Keratinocyte (primary cell): ENCODE data around the gene DENND4C.

ENCODE experiments used
- EZH2 ChIP-seq: IDR thresholded peaks from one replicate; pipeline ENCODE4 v1.6.1; 2012; ENCODE audit warnings: inconsistent platforms, mild to moderate bottlenecking, low read length, moderate library complexity
- TF ChIP-seq, protein P1 (sequence below), 3 experiments: IDR thresholded peaks in 1 of 3; conservative IDR thresholded peaks in 1 of 3; optimal IDR thresholded peaks in 1 of 3; 2 replicates in 2 of 3; 3 replicates in 1 of 3; pipeline versions ENCODE3 to v1.5.1; 2011; ENCODE audit warnings: low read length in 3 of 3, mild to moderate bottlenecking in 3 of 3, moderate library complexity in 2 of 3, control low read depth in 1 of 3, inconsistent platforms in 1 of 3; ENCODE audit not compliant: insufficient read depth in 2 of 3; ENCODE audit errors: extremely low read depth in 1 of 3

GRCh38 chr9:19224563-19224962, 5.9 kb upstream of the DENND4C start:
- TF ChIP-seq, protein P1, sequence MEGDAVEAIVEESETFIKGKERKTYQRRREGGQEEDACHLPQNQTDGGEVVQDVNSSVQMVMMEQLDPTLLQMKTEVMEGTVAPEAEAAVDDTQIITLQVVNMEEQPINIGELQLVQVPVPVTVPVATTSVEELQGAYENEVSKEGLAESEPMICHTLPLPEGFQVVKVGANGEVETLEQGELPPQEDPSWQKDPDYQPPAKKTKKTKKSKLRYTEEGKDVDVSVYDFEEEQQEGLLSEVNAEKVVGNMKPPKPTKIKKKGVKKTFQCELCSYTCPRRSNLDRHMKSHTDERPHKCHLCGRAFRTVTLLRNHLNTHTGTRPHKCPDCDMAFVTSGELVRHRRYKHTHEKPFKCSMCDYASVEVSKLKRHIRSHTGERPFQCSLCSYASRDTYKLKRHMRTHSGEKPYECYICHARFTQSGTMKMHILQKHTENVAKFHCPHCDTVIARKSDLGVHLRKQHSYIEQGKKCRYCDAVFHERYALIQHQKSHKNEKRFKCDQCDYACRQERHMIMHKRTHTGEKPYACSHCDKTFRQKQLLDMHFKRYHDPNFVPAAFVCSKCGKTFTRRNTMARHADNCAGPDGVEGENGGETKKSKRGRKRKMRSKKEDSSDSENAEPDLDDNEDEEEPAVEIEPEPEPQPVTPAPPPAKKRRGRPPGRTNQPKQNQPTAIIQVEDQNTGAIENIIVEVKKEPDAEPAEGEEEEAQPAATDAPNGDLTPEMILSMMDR (optimal IDR thresholded peaks at IDR 0.05 in 1 of 3, IDR thresholded peaks at IDR 0.05 in 1 of 3, conservative IDR thresholded peaks at IDR 0.05 in 1 of 3; ENCODE audit: extremely low read depth in 1 of 3, insufficient read depth in 2 of 3, low read length in 3 of 3) = no peak
- TF ChIP-seq EZH2 = no peak
